Measurements from ENCODE around the gene COBLL1.
"Not testable (repeated sequence)": the region's sequence is repeated elsewhere in the genome, so short reads cannot be mapped to it uniquely, and the experiment has no call there.

COBLL1 gene

GRCh38 chr2:164859906-164860693 is 18.5 kb upstream of the COBLL1 start:
- not testable (repeated sequence) for H3K9ac ChIP-seq (ENCODE audit: low read length in 5 of 5); H3K36me3 ChIP-seq (ENCODE audit: control insufficient read depth in 5 of 5, insufficient read depth in 5 of 5, low read length in 5 of 5); H3K4me1 ChIP-seq (ENCODE audit: control insufficient read depth in 5 of 5, insufficient read depth in 5 of 5, low read length in 5 of 5); H3K4me3 ChIP-seq (ENCODE audit: low read depth in 1 of 5, low read length in 5 of 5); H3K27me3 ChIP-seq (ENCODE audit: control insufficient read depth in 5 of 5, insufficient read depth in 4 of 5, low read length in 5 of 5); H3K9me3 ChIP-seq (ENCODE audit: control insufficient read depth in 5 of 5, low read length in 5 of 5); H3K27ac ChIP-seq (ENCODE audit: low read depth, low read length)

GRCh38 chr2:164859251-164859818 is 17.7 kb upstream of the COBLL1 start:
- no peaks in the 10 kb centered on the region for H3K27me3 ChIP-seq (ENCODE audit: control insufficient read depth in 5 of 5, insufficient read depth in 4 of 5, low read length in 5 of 5)

GRCh38 chr2:164852086-164852485 is 10.5 kb upstream of the COBLL1 start:
- H3K27ac ChIP-seq (ENCODE audit: low read depth, low read length), result no peak overlapping the region
- H3K9me3 ChIP-seq (ENCODE audit: control insufficient read depth in 5 of 5, low read length in 5 of 5), result no peaks in the 10 kb centered on the region
- peaks cover 0 to 25% (median 12%) of the 10 kb centered on the region in 5 donors for H3K4me1 ChIP-seq (ENCODE audit: control insufficient read depth in 5 of 5, insufficient read depth in 5 of 5, low read length in 5 of 5)
- H3K4me3 ChIP-seq (ENCODE audit: low read depth in 1 of 5, low read length in 5 of 5), result no peak overlapping the region
- no peaks in the 10 kb centered on the region for H3K27me3 ChIP-seq (ENCODE audit: control insufficient read depth in 5 of 5, insufficient read depth in 4 of 5, low read length in 5 of 5)
- no peak overlapping the region for H3K9ac ChIP-seq (ENCODE audit: low read length in 5 of 5)
- H3K36me3 ChIP-seq (ENCODE audit: control insufficient read depth in 5 of 5, insufficient read depth in 5 of 5, low read length in 5 of 5), result no peaks in the 10 kb centered on the region

More at GRCh38 chr2:164859251-164859818, 17.7 kb upstream of the COBLL1 start:
- no peak overlapping the region for H3K27ac ChIP-seq (ENCODE audit: low read depth, low read length)
- H3K36me3 ChIP-seq (ENCODE audit: control insufficient read depth in 5 of 5, insufficient read depth in 5 of 5, low read length in 5 of 5), result no peaks in the 10 kb centered on the region
- no peak overlapping the region for H3K9ac ChIP-seq (ENCODE audit: low read length in 5 of 5)
- no peak overlapping the region for H3K4me3 ChIP-seq (ENCODE audit: low read depth in 1 of 5, low read length in 5 of 5)
- H3K9me3 ChIP-seq (ENCODE audit: control insufficient read depth in 5 of 5, low read length in 5 of 5), result no peaks in the 10 kb centered on the region
- no peaks in the 10 kb centered on the region for H3K4me1 ChIP-seq (ENCODE audit: control insufficient read depth in 5 of 5, insufficient read depth in 5 of 5, low read length in 5 of 5)

GRCh38 chr2:164850235-164850634 is 8.6 kb upstream of the COBLL1 start:
- Histone ChIP-seq H3K27me3 (ENCODE audit: control insufficient read depth in 5 of 5, insufficient read depth in 4 of 5, low read length in 5 of 5) (no peaks in the 10 kb centered on the region), H3K9ac (ENCODE audit: low read length in 5 of 5) (peak overlapping the region in 2 of 5 donors; percentile 59 to 66), H3K4me1 (ENCODE audit: control insufficient read depth in 5 of 5, insufficient read depth in 5 of 5, low read length in 5 of 5) (peaks cover 0 to 25% (median 12%) of the 10 kb centered on the region in 5 donors), H3K9me3 (ENCODE audit: control insufficient read depth in 5 of 5, low read length in 5 of 5) (no peaks in the 10 kb centered on the region), H3K36me3 (ENCODE audit: control insufficient read depth in 5 of 5, insufficient read depth in 5 of 5, low read length in 5 of 5) (no peaks in the 10 kb centered on the region), H3K27ac (ENCODE audit: low read depth, low read length) (peak overlapping the region; percentile 79), H3K4me3 (ENCODE audit: low read depth in 1 of 5, low read length in 5 of 5) (no peak overlapping the region)

- Histone ChIP-seq H3K36me3 (ENCODE audit: control insufficient read depth in 5 of 5, insufficient read depth in 5 of 5, low read length in 5 of 5) (no peaks in the 10 kb centered on the region), H3K9me3 (ENCODE audit: control insufficient read depth in 5 of 5, low read length in 5 of 5) (no peaks in the 10 kb centered on the region), H3K27ac (ENCODE audit: low read depth, low read length) (peak overlapping the region; percentile 79), H3K4me3 (ENCODE audit: low read depth in 1 of 5, low read length in 5 of 5) (no peak overlapping the region), H3K27me3 (ENCODE audit: control insufficient read depth in 5 of 5, insufficient read depth in 4 of 5, low read length in 5 of 5) (no peaks in the 10 kb centered on the region), H3K4me1 (ENCODE audit: control insufficient read depth in 5 of 5, insufficient read depth in 5 of 5, low read length in 5 of 5) (peaks cover 0 to 25% (median 12%) of the 10 kb centered on the region in 5 donors), H3K9ac (ENCODE audit: low read length in 5 of 5) (peak overlapping the region in 1 of 5 donors; percentile 48)
These were observed 7.9 kb upstream of the COBLL1 start for GRCh38 chr2:164849506-164849905.

GRCh38 chr2:164847981-164848741 is 6.5 kb upstream of the COBLL1 start:
- Histone ChIP-seq H3K9me3 (ENCODE audit: control insufficient read depth in 5 of 5, low read length in 5 of 5) (no peaks in the 10 kb centered on the region), H3K27me3 (ENCODE audit: control insufficient read depth in 5 of 5, insufficient read depth in 4 of 5, low read length in 5 of 5) (no peaks in the 10 kb centered on the region), H3K4me3 (ENCODE audit: low read depth in 1 of 5, low read length in 5 of 5) (no peak overlapping the region), H3K27ac (ENCODE audit: low read depth, low read length) (peak overlapping the region; percentile 79), H3K36me3 (ENCODE audit: control insufficient read depth in 5 of 5, insufficient read depth in 5 of 5, low read length in 5 of 5) (no peaks in the 10 kb centered on the region), H3K4me1 (ENCODE audit: control insufficient read depth in 5 of 5, insufficient read depth in 5 of 5, low read length in 5 of 5) (peaks cover 0 to 33% (median 12%) of the 10 kb centered on the region in 5 donors), H3K9ac (ENCODE audit: low read length in 5 of 5) (no peak overlapping the region)

GRCh38 chr2:164847291-164847690 is 5.7 kb upstream of the COBLL1 start:
- Histone ChIP-seq H3K4me1 (ENCODE audit: control insufficient read depth in 5 of 5, insufficient read depth in 5 of 5, low read length in 5 of 5) (peaks cover 0 to 41% (median 15%) of the 10 kb centered on the region in 5 donors), H3K4me3 (ENCODE audit: low read depth in 1 of 5, low read length in 5 of 5) (no peak overlapping the region), H3K9me3 (ENCODE audit: control insufficient read depth in 5 of 5, low read length in 5 of 5) (no peaks in the 10 kb centered on the region), H3K9ac (ENCODE audit: low read length in 5 of 5) (no peak overlapping the region), H3K36me3 (ENCODE audit: control insufficient read depth in 5 of 5, insufficient read depth in 5 of 5, low read length in 5 of 5) (no peaks in the 10 kb centered on the region), H3K27ac (ENCODE audit: low read depth, low read length) (no peak overlapping the region), H3K27me3 (ENCODE audit: control insufficient read depth in 5 of 5, insufficient read depth in 4 of 5, low read length in 5 of 5) (no peaks in the 10 kb centered on the region)

GRCh38 chr2:164846276-164846675 is 4.7 kb upstream of the COBLL1 start:
- no peak overlapping the region for H3K9ac ChIP-seq (ENCODE audit: low read length in 5 of 5)
- no peaks in the 10 kb centered on the region for H3K36me3 ChIP-seq (ENCODE audit: control insufficient read depth in 5 of 5, insufficient read depth in 5 of 5, low read length in 5 of 5)
- no peak overlapping the region for H3K4me3 ChIP-seq (ENCODE audit: low read depth in 1 of 5, low read length in 5 of 5)
- H3K27me3 ChIP-seq (ENCODE audit: control insufficient read depth in 5 of 5, insufficient read depth in 4 of 5, low read length in 5 of 5), result no peaks in the 10 kb centered on the region
- no peak overlapping the region for H3K27ac ChIP-seq (ENCODE audit: low read depth, low read length)
- H3K9me3 ChIP-seq (ENCODE audit: control insufficient read depth in 5 of 5, low read length in 5 of 5), result no peaks in the 10 kb centered on the region
- H3K4me1 ChIP-seq (ENCODE audit: control insufficient read depth in 5 of 5, insufficient read depth in 5 of 5, low read length in 5 of 5), result peaks cover 0 to 43% (median 17%) of the 10 kb centered on the region in 5 donors

GRCh38 chr2:164843346-164843911 is 1.8 kb upstream of the COBLL1 start:
- Histone ChIP-seq H3K27ac (ENCODE audit: low read depth, low read length) (peak overlapping the region; percentile 95), H3K4me1 (ENCODE audit: control insufficient read depth in 5 of 5, insufficient read depth in 5 of 5, low read length in 5 of 5) (peaks cover 2 to 36% (median 23%) of the 10 kb centered on the region in 5 donors)

More at GRCh38 chr2:164843346-164843911, 1.8 kb upstream of the COBLL1 start:
- Histone ChIP-seq H3K9me3 (ENCODE audit: control insufficient read depth in 5 of 5, low read length in 5 of 5) (no peaks in the 10 kb centered on the region), H3K4me3 (ENCODE audit: low read depth in 1 of 5, low read length in 5 of 5) (no peak overlapping the region), H3K9ac (ENCODE audit: low read length in 5 of 5) (peak overlapping the region in 1 of 5 donors; percentile 6), H3K36me3 (ENCODE audit: control insufficient read depth in 5 of 5, insufficient read depth in 5 of 5, low read length in 5 of 5) (no peaks in the 10 kb centered on the region), H3K27me3 (ENCODE audit: control insufficient read depth in 5 of 5, insufficient read depth in 4 of 5, low read length in 5 of 5) (no peaks in the 10 kb centered on the region)
